CD4-positive, alpha-beta T cell (primary cell): ENCODE results near the gene PTGFRN. TPM values are rescaled to one million over a fixed set of nuclear protein-coding genes. Genes with fewer than 3 reads are reported as not detected.

Experiments used
- ATAC-seq: fragments of 200-7000 bp; cut with Tn5 transposase; one replicate; pipeline ENCODE4 v1.10.0; 2022; ENCODE audit warnings: mild to moderate bottlenecking; ENCODE audit not compliant: poor library complexity
- CTCF ChIA-PET: fragments of 350-600 bp; sonication (Branson Sonifier 250); formaldehyde crosslinking; loops from one replicate; lab custom pipeline; 2021; ENCODE audit warnings: antibody characterized with exemption, inconsistent platforms; lab: Charles Lee
- POLR2A ChIA-PET: fragments of 350-600 bp; sonication (Branson Sonifier 250); formaldehyde crosslinking; loops from one replicate; lab custom pipeline; 2021; ENCODE audit warnings: antibody characterized with exemption, inconsistent platforms; lab: Charles Lee
- DNase-seq, 14 experiments: peaks; one replicate each; pipeline ENCODE4 v3.0.0-alpha.2; 2013 to 2020; ENCODE audit warnings: mixed read lengths in 2 of 14
- H3K27ac ChIP-seq, 2 donors: one replicate each; pipeline versions ENCODE4 v1.5.1 to v1.7.0; 2013; ENCODE audit warnings: low read length in 2 of 2, low read depth in 1 of 2, mild to moderate bottlenecking in 1 of 2
- H3K27me3 ChIP-seq, 2 experiments: 1 replicate in 1 of 2; 2 replicates in 1 of 2; pipeline versions ENCODE4 v1.6.1 to v1.7.0; 2013; ENCODE audit warnings: low read length in 2 of 2, control low read depth in 1 of 2, mild to moderate bottlenecking in 1 of 2, moderate library complexity in 1 of 2; ENCODE audit not compliant: insufficient read depth in 2 of 2, control insufficient read depth in 1 of 2
- H3K36me3 ChIP-seq: one replicate; pipeline ENCODE4 v1.6.1; 2013; ENCODE audit warnings: low read length, control low read depth; ENCODE audit not compliant: insufficient read depth
- H3K4me1 ChIP-seq: one replicate; pipeline ENCODE4 v1.6.1; 2013; ENCODE audit warnings: low read length, control low read depth; ENCODE audit not compliant: insufficient read depth
- H3K4me3 ChIP-seq: one replicate; pipeline ENCODE4 v1.5.1; 2013; ENCODE audit warnings: mild to moderate bottlenecking, low read length, moderate library complexity
- H3K9me3 ChIP-seq, 2 experiments: 1 replicate in 1 of 2; 2 replicates in 1 of 2; pipeline versions ENCODE4 v1.6.1 to v1.7.0; 2013; ENCODE audit warnings: low read length in 2 of 2, mild to moderate bottlenecking in 2 of 2, control low read depth in 1 of 2, moderate library complexity in 1 of 2; ENCODE audit not compliant: control insufficient read depth in 1 of 2, insufficient read depth in 1 of 2
- H3K27ac Mint-ChIP-seq: one replicate; pipeline ENCODE4 v1.8.0; 2020; ENCODE audit warnings: mixed read lengths
- H3K27me3 Mint-ChIP-seq: one replicate; pipeline ENCODE4 v1.8.0; 2021; ENCODE audit warnings: mixed read lengths
- H3K36me3 Mint-ChIP-seq: one replicate; pipeline ENCODE4 v1.8.0; 2021; ENCODE audit warnings: low read depth, mixed read lengths
- H3K4me1 Mint-ChIP-seq: one replicate; pipeline ENCODE4 v1.8.0; 2021; ENCODE audit warnings: low read depth, mixed read lengths
- H3K4me3 Mint-ChIP-seq: one replicate; pipeline ENCODE4 v1.8.0; 2020; ENCODE audit warnings: mild to moderate bottlenecking, mixed read lengths
- H3K9me3 Mint-ChIP-seq: one replicate; pipeline ENCODE4 v1.8.0; 2020; ENCODE audit warnings: mixed read lengths
- CTCF ChIP-seq: fragments of 200-600 bp; IDR thresholded peaks from one replicate; pipeline ENCODE4 v1.8.0; 2022; ENCODE audit warnings: antibody characterized with exemption, mild to moderate bottlenecking
- intact Hi-C, 2 experiments: fragments of 100-400 bp; cut with DNase I in 1 of 2; cut with micrococcal nuclease in 1 of 2; formaldehyde crosslinking; loops; one replicate each; pipeline versions ENCODE4 v1.15.1 to v1.9.0; 2023 to 2025; cut with DNase I, micrococcal nuclease
- total RNA-seq, 174 experiments: library from RNA in 2 of 174; stranded (reverse) in 2 of 174; gene quantifications; one replicate each; pipeline ENCODE4 v1.2.3 and lab custom pipeline; 2021 to 2026

The PTGFRN gene
- total RNA-seq, 2 experiments from 2014 or later = 0.38 to 0.45 TPM

GRCh38 chr1:116908820-116909511, 750 bp upstream of the PTGFRN start:
- ATAC-seq (no peak), DNase-seq (no peak)
- no peak for TF ChIP-seq CTCF
- no peaks in the 10 kb centered on the region for H3K9me3 ChIP-seq
- peaks cover 20% of the 10 kb centered on the region for H3K4me1 ChIP-seq
- Mint-ChIP-seq H3K4me3 (peak overlapping the region; percentile 89), H3K36me3 (no peaks in the 10 kb centered on the region), H3K27ac (peak overlapping the region; percentile 52), H3K4me1 (no peaks in the 10 kb centered on the region), H3K27me3 (no peaks in the 10 kb centered on the region), H3K9me3 (no peaks in the 10 kb centered on the region)
- ChIA-PET POLR2A (interaction anchor here (0.8 to 1.0 kb wide), 2 partner anchors 11 to 31 kb away, joined by 3 to 4 read pairs; no protein-coding TSS in a partner anchor), CTCF (no interaction called here)
- no peak overlapping the region for H3K4me3 ChIP-seq
- H3K27me3 ChIP-seq = peaks cover 0 to 9% of the 10 kb centered on the region in 2 experiments
- no peak overlapping the region for H3K27ac ChIP-seq
- no peaks in the 10 kb centered on the region for H3K36me3 ChIP-seq
- intact Hi-C loops = no loop called here

- POLR2A ChIA-PET = no interaction called here
These were observed 867 bp downstream of the PTGFRN start for GRCh38 chr1:116910379-116911187.

GRCh38 chr1:116911188-116911553, 1.5 kb downstream of the PTGFRN start:
- POLR2A ChIA-PET = no interaction called here
- intact Hi-C loops = no loop called here
- no peak for ATAC-seq

More at GRCh38 chr1:116910379-116911187, 867 bp downstream of the PTGFRN start:
- peaks cover 6% of the 10 kb centered on the region for H3K4me1 Mint-ChIP-seq
- H3K4me3 ChIP-seq = peak overlapping the region; percentile 61
- CTCF ChIA-PET = no interaction called here
- H3K36me3 Mint-ChIP-seq = no peaks in the 10 kb centered on the region
- no peaks in the 10 kb centered on the region for H3K36me3 ChIP-seq
- no peaks in the 10 kb centered on the region for H3K9me3 Mint-ChIP-seq
- H3K27me3 ChIP-seq = peaks cover 0 to 9% of the 10 kb centered on the region in 2 experiments
- H3K9me3 ChIP-seq = no peaks in the 10 kb centered on the region
- peak; percentile 64 for ATAC-seq
- no peak overlapping the region for H3K27ac ChIP-seq
- no peaks in the 10 kb centered on the region for H3K27me3 Mint-ChIP-seq
- H3K27ac Mint-ChIP-seq = no peak overlapping the region
- TF ChIP-seq CTCF = no peak
- intact Hi-C loops = no loop called here
- DNase-seq = peak; percentile 6 to 69 (median 42)
- no peak overlapping the region for H3K4me3 Mint-ChIP-seq
- peaks cover 25% of the 10 kb centered on the region for H3K4me1 ChIP-seq

More at GRCh38 chr1:116911188-116911553, 1.5 kb downstream of the PTGFRN start:
- Histone ChIP-seq H3K36me3 (no peaks in the 10 kb centered on the region), H3K9me3 (no peaks in the 10 kb centered on the region), H3K4me1 (peaks cover 25% of the 10 kb centered on the region), H3K27me3 (peaks cover 0 to 9% of the 10 kb centered on the region in 2 experiments), H3K27ac (no peak overlapping the region), H3K4me3 (no peak overlapping the region)
- no peaks in the 10 kb centered on the region for H3K9me3 Mint-ChIP-seq
- CTCF ChIA-PET = interaction anchor here (0.6 kb wide), 1 partner anchor 76 kb away, joined by 3 read pairs; no protein-coding TSS in a partner anchor
- no peak overlapping the region for H3K4me3 Mint-ChIP-seq
- H3K4me1 Mint-ChIP-seq = peaks cover 6% of the 10 kb centered on the region
- no peaks in the 10 kb centered on the region for H3K27me3 Mint-ChIP-seq
- no peak overlapping the region for H3K27ac Mint-ChIP-seq
- no peak for TF ChIP-seq CTCF
- no peak for DNase-seq
- no peaks in the 10 kb centered on the region for H3K36me3 Mint-ChIP-seq
